Peyer's patch (tissue), 4 donors: ENCODE results near the gene PRPF19. TPM values are rescaled to one million over a fixed set of nuclear protein-coding genes. Genes with fewer than 3 reads are reported as not detected.

ENCODE experiments used
- DNase-seq, 3 donors: peaks; one replicate each; pipeline ENCODE4 v3.0.0-alpha.2; 2017 to 2019
- H3K27ac ChIP-seq, 4 donors: fragments of 200-600 bp; sonication (generic); one replicate each; pipeline ENCODE4 v1.5.1; 2016 to 2019
- H3K27me3 ChIP-seq, 2 donors: fragments of 200-600 bp; sonication (generic); one replicate each; pipeline ENCODE4 v1.5.1; 2019
- H3K36me3 ChIP-seq, 3 donors: fragments of 200-600 bp; sonication (generic); one replicate each; pipeline ENCODE4 v1.5.1; 2016 to 2019
- H3K4me1 ChIP-seq, 4 donors: fragments of 200-600 bp; sonication (generic); one replicate each; pipeline ENCODE4 v1.5.1; 2016 to 2019
- H3K4me3 ChIP-seq, 4 donors: fragments of 200-600 bp; sonication (generic); 1 replicate in 3 of 4; 2 replicates in 1 of 4; pipeline ENCODE4 v1.5.1; 2016 to 2019; ENCODE audit warnings: mild to moderate bottlenecking in 1 of 4
- H3K9me3 ChIP-seq, 4 donors: fragments of 200-600 bp; sonication (generic); one replicate each; pipeline ENCODE4 v1.5.1; 2016 to 2019; ENCODE audit warnings: mild to moderate bottlenecking in 1 of 4
- POLR2A ChIP-seq, 2 donors: fragments of 450-650 bp; IDR thresholded peaks; one replicate each; pipeline ENCODE4 v1.5.1; 2017; ENCODE audit warnings: antibody characterized with exemption in 2 of 2, mild to moderate bottlenecking in 2 of 2, moderate library complexity in 2 of 2
- total RNA-seq, 4 donors: library from RNA; depleted of rRNA; stranded (reverse); fragments of >200 nt; gene quantifications; one replicate each; pipeline ENCODE4 v1.1.0, GENCODE V29; 2016
- TF ChIP-seq, protein P1 (sequence below), 6 experiments: fragments of 450-650 bp in 4 of 6; fragments of 200-600 bp in 2 of 6; sonication (generic) in 1 of 6; IDR thresholded peaks; one replicate each; pipeline ENCODE4 v1.5.1; 2017 to 2019; ENCODE audit warnings: antibody characterized with exemption in 6 of 6, mild to moderate bottlenecking in 3 of 6, moderate library complexity in 1 of 6

The PRPF19 gene
- 10 to 100 TPM; 36.1 to 53.4 (median 46.5) TPM for total RNA-seq

DNA sequence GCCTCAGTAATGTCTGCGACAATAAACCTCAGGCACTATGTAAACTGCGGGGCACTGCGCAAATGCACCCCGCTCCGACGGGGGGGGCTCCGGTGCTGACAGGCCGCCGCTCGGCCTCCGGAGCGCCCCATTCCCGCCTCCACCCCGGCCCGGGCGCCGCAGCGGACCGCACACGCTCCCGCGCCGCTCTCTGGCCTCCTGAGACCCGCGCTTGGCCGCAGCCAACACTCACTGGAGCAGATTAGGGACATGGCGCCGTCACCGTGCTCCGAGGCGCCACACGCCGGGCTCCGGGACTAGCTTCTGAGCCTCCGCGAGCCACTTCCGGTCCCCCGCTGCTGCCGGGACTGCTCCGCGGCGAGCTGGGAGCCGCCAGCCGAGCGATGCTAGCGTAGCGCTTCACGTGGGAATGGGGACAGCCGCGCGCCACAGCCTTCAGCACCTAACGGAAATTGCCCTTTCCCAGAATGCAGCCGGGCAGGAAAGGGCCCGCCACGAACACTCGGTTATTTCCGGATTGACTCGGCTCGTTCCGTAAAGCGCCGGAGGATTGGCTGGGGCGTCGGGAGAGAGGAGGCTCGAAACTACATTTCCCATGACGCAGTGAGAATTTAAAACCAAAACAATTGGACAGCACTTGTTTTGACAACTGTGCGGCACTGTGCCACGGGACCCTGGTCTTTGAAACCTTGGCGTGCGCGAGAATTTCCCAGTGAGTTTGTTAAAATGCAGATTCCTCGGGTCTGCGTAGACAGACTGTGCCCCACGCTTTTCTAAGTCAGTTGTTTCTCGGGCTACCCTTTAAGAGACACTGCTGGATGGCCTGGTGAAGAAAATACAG is at the start of gene PRPF19:
Gene PRPF19 (minus strand): TSS at position 454 of the 841 bp plus-strand sequence. CDS start 203 bp downstream, at position 251.
- Histone ChIP-seq H3K27ac (peak within 1 kb of the TSS; percentile 94 to 98 (median 96)), H3K27me3 (no peaks in the 10 kb centered on the region), H3K9me3 (no peaks in the 10 kb centered on the region), H3K36me3 (peaks cover 0 to 24% (median 0%) of the 10 kb centered on the region in 3 donors), H3K4me3 (peak within 1 kb of the TSS; percentile 93 to 98 (median 96)), H3K4me1 (peaks cover 4 to 22% (median 11%) of the 10 kb centered on the region in 4 donors)
- peak; percentile 97 to 99 (median 98) for DNase-seq
- TF ChIP-seq, protein P1, sequence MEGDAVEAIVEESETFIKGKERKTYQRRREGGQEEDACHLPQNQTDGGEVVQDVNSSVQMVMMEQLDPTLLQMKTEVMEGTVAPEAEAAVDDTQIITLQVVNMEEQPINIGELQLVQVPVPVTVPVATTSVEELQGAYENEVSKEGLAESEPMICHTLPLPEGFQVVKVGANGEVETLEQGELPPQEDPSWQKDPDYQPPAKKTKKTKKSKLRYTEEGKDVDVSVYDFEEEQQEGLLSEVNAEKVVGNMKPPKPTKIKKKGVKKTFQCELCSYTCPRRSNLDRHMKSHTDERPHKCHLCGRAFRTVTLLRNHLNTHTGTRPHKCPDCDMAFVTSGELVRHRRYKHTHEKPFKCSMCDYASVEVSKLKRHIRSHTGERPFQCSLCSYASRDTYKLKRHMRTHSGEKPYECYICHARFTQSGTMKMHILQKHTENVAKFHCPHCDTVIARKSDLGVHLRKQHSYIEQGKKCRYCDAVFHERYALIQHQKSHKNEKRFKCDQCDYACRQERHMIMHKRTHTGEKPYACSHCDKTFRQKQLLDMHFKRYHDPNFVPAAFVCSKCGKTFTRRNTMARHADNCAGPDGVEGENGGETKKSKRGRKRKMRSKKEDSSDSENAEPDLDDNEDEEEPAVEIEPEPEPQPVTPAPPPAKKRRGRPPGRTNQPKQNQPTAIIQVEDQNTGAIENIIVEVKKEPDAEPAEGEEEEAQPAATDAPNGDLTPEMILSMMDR (IDR thresholded peaks at IDR 0.05) = no peak
- peak; percentile 74 for TF ChIP-seq POLR2A (IDR thresholded peaks at IDR 0.05)

DNA sequence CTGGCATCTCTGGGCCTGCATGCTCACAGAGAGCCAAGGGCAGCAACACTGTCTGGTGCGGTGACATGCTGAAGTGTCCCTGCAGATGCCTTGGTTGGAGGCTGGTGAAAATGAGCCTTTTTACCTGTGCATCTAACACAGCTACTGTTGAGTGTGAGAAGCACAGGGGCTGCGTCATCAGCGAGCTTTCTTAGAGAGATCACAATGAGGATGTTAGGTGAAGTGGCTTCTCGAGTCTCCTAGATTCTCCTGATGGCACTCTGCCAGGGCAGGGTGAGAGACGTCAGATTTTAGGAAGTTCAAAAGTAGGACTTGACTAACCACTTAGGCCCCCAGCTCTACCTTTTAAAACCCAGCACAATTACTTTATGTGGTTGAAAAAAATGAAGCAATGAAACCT is 49.2 kb upstream of the PRPF19 start:
- Histone ChIP-seq H3K27ac (no peak overlapping the region), H3K4me1 (peaks cover 0 to 5% (median 2%) of the 10 kb centered on the region in 4 donors), H3K4me3 (no peak overlapping the region), H3K36me3 (no peaks in the 10 kb centered on the region), H3K9me3 (no peaks in the 10 kb centered on the region), H3K27me3 (no peaks in the 10 kb centered on the region)
- DNase-seq = peak in 1 of 3 donors; percentile 46
- TF ChIP-seq, protein P1 (IDR thresholded peaks at IDR 0.05) = no peak
- TF ChIP-seq POLR2A (IDR thresholded peaks at IDR 0.05) = no peak

DNA sequence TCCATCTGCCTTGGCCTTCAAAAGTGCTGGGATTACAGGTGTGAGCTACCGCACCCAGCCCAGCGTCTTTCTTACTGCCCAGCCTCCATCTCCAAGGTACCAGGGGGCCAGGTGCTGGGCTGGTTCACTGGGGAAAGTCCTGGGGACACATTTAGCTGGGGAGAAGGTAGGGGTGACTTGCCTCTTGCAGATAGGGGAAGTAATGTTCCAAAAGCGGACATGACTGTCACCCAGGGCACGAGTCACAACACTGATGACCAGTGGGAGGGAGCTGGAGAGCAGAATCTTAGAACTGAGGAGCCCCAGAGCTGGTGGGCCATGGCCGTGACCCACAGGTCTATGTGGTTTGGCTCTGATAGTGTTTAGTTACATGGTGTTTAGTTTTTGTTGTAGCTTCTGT is 48.0 kb upstream of the PRPF19 start:
- no peak overlapping the region for H3K27ac ChIP-seq
- no peak overlapping the region for H3K4me3 ChIP-seq
- DNase-seq = peak in 1 of 3 donors; percentile 61
- no peaks in the 10 kb centered on the region for H3K9me3 ChIP-seq
- no peaks in the 10 kb centered on the region for H3K36me3 ChIP-seq
- H3K27me3 ChIP-seq = no peaks in the 10 kb centered on the region
- TF ChIP-seq, protein P1 (IDR thresholded peaks at IDR 0.05) = no peak
- no peak for TF ChIP-seq POLR2A (IDR thresholded peaks at IDR 0.05)
- peaks cover 0 to 5% (median 2%) of the 10 kb centered on the region in 4 donors for H3K4me1 ChIP-seq

DNA sequence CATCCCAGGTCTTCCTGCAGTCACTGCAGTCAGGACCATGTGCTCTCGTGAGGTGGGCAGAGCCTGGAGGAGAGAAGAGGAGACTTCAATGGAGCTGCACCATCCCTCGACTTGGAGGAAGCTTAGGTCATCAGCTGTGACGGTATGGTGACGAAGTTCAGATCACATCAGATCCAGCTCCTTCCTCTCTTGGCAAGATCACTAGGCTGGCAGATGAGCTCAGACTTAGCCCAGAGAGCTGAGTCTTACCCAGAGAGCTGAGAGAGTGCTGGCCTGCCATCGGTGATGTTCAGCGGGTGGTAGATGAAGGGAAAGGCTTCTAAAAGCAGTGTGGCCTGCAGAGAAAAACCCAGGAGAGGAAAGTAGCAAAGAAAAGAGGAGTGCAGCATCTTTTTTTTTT is 47.4 kb upstream of the PRPF19 start:
- no peaks in the 10 kb centered on the region for H3K9me3 ChIP-seq
- DNase-seq = peak in 1 of 3 donors; percentile 49
- peaks cover 0 to 5% (median 2%) of the 10 kb centered on the region in 4 donors for H3K4me1 ChIP-seq
- no peak overlapping the region for H3K4me3 ChIP-seq
- peak overlapping the region in 1 of 4 donors; percentile 42 for H3K27ac ChIP-seq
- no peaks in the 10 kb centered on the region for H3K36me3 ChIP-seq
- no peaks in the 10 kb centered on the region for H3K27me3 ChIP-seq
- TF ChIP-seq, protein P1 (IDR thresholded peaks at IDR 0.05) = no peak
- no peak for TF ChIP-seq POLR2A (IDR thresholded peaks at IDR 0.05)

DNA sequence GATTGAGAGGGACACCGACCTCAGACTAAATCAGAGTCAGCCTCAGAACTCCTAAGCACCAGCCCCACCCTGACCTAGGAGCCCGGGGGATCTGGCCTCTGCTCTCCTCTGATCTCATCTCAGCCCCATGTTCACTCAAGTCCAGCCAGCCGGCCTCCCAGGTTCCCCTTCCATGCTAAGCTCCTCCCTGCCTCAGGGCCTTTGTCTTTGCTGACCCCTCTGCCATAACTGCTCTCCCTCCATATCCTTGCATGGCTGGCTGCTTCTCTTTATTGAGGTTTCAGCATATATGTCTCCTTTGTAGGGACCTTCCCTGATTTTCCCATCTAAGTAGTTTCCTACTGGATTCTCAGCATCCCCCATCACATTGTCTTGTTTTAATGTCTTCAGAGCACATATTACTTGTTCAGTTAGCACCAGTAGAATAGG is 46.4 kb upstream of the PRPF19 start:
- TF ChIP-seq, protein P1 (IDR thresholded peaks at IDR 0.05) = no peak
- no peak for TF ChIP-seq POLR2A (IDR thresholded peaks at IDR 0.05)
- DNase-seq = no peak
- H3K36me3 ChIP-seq = no peaks in the 10 kb centered on the region
- no peaks in the 10 kb centered on the region for H3K27me3 ChIP-seq
- no peaks in the 10 kb centered on the region for H3K9me3 ChIP-seq
- peaks cover 0 to 5% (median 2%) of the 10 kb centered on the region in 4 donors for H3K4me1 ChIP-seq
- peak overlapping the region; percentile 78 to 92 (median 84) for H3K27ac ChIP-seq
- peak overlapping the region; percentile 42 to 61 (median 58) for H3K4me3 ChIP-seq
